Fibroblast of skin of left quadriceps (primary cell): ENCODE data around the gene OSBPL9.
A peak's percentile ranks its signal among the peaks of the same experiment; 100 is the strongest.
"Not testable (repeated sequence)": the region's sequence is repeated elsewhere in the genome, so short reads cannot be mapped to it uniquely, and the experiment has no call there.

Experiments
- DNase-seq, 2 experiments: peaks; one replicate each; pipeline ENCODE4 v3.0.0-alpha.2; 2013; ENCODE audit warnings: low read depth in 2 of 2

OSBPL9 gene

GRCh38 chr1:51664421-51665240, 47.7 kb downstream of the OSBPL9 start:
- DNase-seq = peak; percentile 52 to 56

- peak; percentile 87 for DNase-seq
Measured at GRCh38 chr1:51666478-51666877, 49.6 kb downstream of the OSBPL9 start.

GRCh38 chr1:51667561-51667960, 50.7 kb downstream of the OSBPL9 start:
- DNase-seq = no peak

GRCh38 chr1:51669272-51669671, 52.4 kb downstream of the OSBPL9 start:
- no peak for DNase-seq

GRCh38 chr1:51669816-51670215, 52.9 kb downstream of the OSBPL9 start:
- no peak for DNase-seq

- DNase-seq = no peak
Measured at GRCh38 chr1:51671527-51672325, 54.8 kb downstream of the OSBPL9 start.

- DNase-seq = no peak
Measured at GRCh38 chr1:51673279-51673678, 56.4 kb downstream of the OSBPL9 start.

GRCh38 chr1:51675177-51675780, 58.4 kb downstream of the OSBPL9 start:
- DNase-seq = no peak

GRCh38 chr1:51679435-51679834, 62.5 kb downstream of the OSBPL9 start:
- no peak for DNase-seq

- no peak for DNase-seq
Measured at GRCh38 chr1:51684776-51685175, 67.9 kb downstream of the OSBPL9 start.

GRCh38 chr1:51686450-51686849, 69.6 kb downstream of the OSBPL9 start:
- DNase-seq = no peak

GRCh38 chr1:51689075-51689440, 72.2 kb downstream of the OSBPL9 start:
- DNase-seq = peak; percentile 40 to 47

GRCh38 chr1:51689643-51690042, 72.8 kb downstream of the OSBPL9 start:
- DNase-seq = no peak

GRCh38 chr1:51690285-51690961, 73.5 kb downstream of the OSBPL9 start:
- DNase-seq = peak; percentile 44 to 47

GRCh38 chr1:51691920-51692319, 75.0 kb downstream of the OSBPL9 start:
- no peak for DNase-seq

GRCh38 chr1:51693419-51694155, 76.7 kb downstream of the OSBPL9 start:
- DNase-seq = no peak

GRCh38 chr1:51697166-51697565, 80.3 kb downstream of the OSBPL9 start:
- DNase-seq = no peak

GRCh38 chr1:51699391-51699790, 82.5 kb downstream of the OSBPL9 start:
- no peak for DNase-seq

- not testable (repeated sequence) for DNase-seq
Measured at GRCh38 chr1:51701782-51702181, 84.9 kb downstream of the OSBPL9 start.

GRCh38 chr1:51702220-51702619, 85.3 kb downstream of the OSBPL9 start:
- not testable (repeated sequence) for DNase-seq

- no peak for DNase-seq
Measured at GRCh38 chr1:51705035-51705434, 88.1 kb downstream of the OSBPL9 start.
